GM19463 (cell line): ENCODE data around the gene OTOGL.
"Not testable (repeated sequence)": the region's sequence is repeated elsewhere in the genome, so short reads cannot be mapped to it uniquely, and the experiment has no call there.

ENCODE experiments used
- ATAC-seq: cut with Tn5 transposase; IDR thresholded peaks from one replicate; pipeline ENCODE4 v1.9.1; 2021; ENCODE audit warnings: mild to moderate bottlenecking, moderate library complexity; ENCODE audit not compliant: unreplicated experiment

The OTOGL gene

GRCh38 chr12:80271780-80272179, 172.4 kb downstream of the OTOGL start:
- ATAC-seq = no peak

- no peak for ATAC-seq
These were observed 173.1 kb downstream of the OTOGL start for GRCh38 chr12:80272387-80272915.

- ATAC-seq = no peak
These were observed 173.8 kb downstream of the OTOGL start for GRCh38 chr12:80273144-80273543.

GRCh38 chr12:80277732-80278131, 178.4 kb downstream of the OTOGL start:
- ATAC-seq = no peak

- no peak for ATAC-seq
These were observed 182.9 kb downstream of the OTOGL start for GRCh38 chr12:80282226-80282625.

GRCh38 chr12:80282761-80283160, 183.4 kb downstream of the OTOGL start:
- no peak for ATAC-seq

GRCh38 chr12:80291108-80291754, 191.9 kb downstream of the OTOGL start:
- no peak for ATAC-seq

GRCh38 chr12:80293347-80293746, 194.0 kb downstream of the OTOGL start:
- no peak for ATAC-seq

- ATAC-seq = peak; percentile 54
These were observed 194.4 kb downstream of the OTOGL start for GRCh38 chr12:80293759-80294158.

- ATAC-seq = no peak
These were observed 199.9 kb downstream of the OTOGL start for GRCh38 chr12:80299219-80299618.

GRCh38 chr12:80299976-80300375, 200.6 kb downstream of the OTOGL start:
- peak; percentile 62 for ATAC-seq

GRCh38 chr12:80307436-80307835, 208.1 kb downstream of the OTOGL start:
- ATAC-seq = not testable (repeated sequence)

GRCh38 chr12:80313209-80313608, 213.9 kb downstream of the OTOGL start:
- no peak for ATAC-seq

GRCh38 chr12:80314741-80315140, 215.4 kb downstream of the OTOGL start:
- no peak for ATAC-seq

GRCh38 chr12:80316222-80316621, 216.9 kb downstream of the OTOGL start:
- ATAC-seq = no peak

- ATAC-seq = no peak
These were observed 218.0 kb downstream of the OTOGL start for GRCh38 chr12:80317307-80317706.

- no peak for ATAC-seq
These were observed 218.6 kb downstream of the OTOGL start for GRCh38 chr12:80317899-80318298.

- ATAC-seq = no peak
These were observed 220.9 kb downstream of the OTOGL start for GRCh38 chr12:80320121-80320678.

- no peak for ATAC-seq
These were observed 222.3 kb downstream of the OTOGL start for GRCh38 chr12:80321653-80322052.

GRCh38 chr12:80325167-80325959, 226.0 kb downstream of the OTOGL start:
- no peak for ATAC-seq

GRCh38 chr12:80332827-80333226, 233.5 kb downstream of the OTOGL start:
- ATAC-seq = no peak

GRCh38 chr12:80352474-80352873, 253.1 kb downstream of the OTOGL start:
- ATAC-seq = no peak
